KOPT-K1 (cell line): ENCODE measurements around the gene ARHGEF26.

ENCODE experiments used
- H3K27ac ChIP-seq: fragments of 200-600 bp; sonication (generic); 2 replicates; pipeline ENCODE4 v1.5.1; 2016; ENCODE audit warnings: antibody characterized with exemption, mild to moderate bottlenecking, low read depth, low read length; ENCODE audit not compliant: poor library complexity, severe bottlenecking
- H3K36me3 ChIP-seq: fragments of 200-600 bp; sonication (generic); 2 replicates; pipeline ENCODE4 v1.5.1; 2017; ENCODE audit warnings: antibody characterized with exemption, mild to moderate bottlenecking, low read length, moderate library complexity; ENCODE audit not compliant: insufficient read depth
- H3K9me3 ChIP-seq: fragments of 200-600 bp; sonication (generic); 2 replicates; pipeline ENCODE4 v1.5.1; 2017; ENCODE audit warnings: antibody characterized with exemption, low read length, mild to moderate bottlenecking; ENCODE audit not compliant: insufficient read depth, poor library complexity, severe bottlenecking

Gene ARHGEF26

DNA sequence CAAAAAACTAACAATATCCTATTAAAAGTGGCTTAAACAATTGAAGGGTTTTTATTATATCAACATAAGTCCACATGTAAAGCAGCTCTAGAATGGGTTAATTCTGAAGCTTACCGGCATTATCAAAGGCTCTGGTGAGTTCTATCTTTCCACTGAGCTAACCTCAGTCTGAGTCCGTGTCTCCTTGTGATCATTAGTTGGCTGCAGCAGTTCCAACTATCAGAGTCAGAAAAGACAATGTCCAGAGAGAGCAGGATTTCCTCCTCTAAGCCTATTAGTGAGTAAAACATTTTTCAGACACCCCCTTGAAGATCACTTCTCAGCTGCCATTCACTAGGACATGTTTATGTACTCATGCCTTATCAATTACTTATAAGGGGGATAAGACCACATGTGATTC lies 153.2 kb downstream of the ARHGEF26 start:
- H3K36me3 ChIP-seq, result peaks cover 100% of the 10 kb centered on the region
- H3K27ac ChIP-seq, result no peak overlapping the region
- no peaks in the 10 kb centered on the region for H3K9me3 ChIP-seq

DNA sequence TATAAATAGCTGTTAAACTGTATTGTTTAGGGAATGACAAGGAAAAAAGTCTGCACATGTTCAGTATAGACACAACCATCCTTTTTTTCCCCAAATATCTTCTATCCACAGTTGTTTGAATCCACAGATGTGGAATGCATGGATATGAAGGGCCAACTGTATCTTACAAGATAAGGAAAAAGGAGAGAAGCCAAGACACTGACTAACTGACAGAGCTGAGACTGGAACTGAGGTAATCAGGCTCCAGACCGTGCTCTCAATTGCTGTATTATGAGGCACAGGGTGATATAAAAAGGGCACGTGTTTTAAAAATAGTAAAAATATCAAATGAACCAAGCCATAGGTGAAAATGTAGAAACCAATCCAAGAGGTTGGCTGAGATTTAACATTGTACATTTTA lies 154.1 kb downstream of the ARHGEF26 start:
- peaks cover 100% of the 10 kb centered on the region for H3K36me3 ChIP-seq
- H3K27ac ChIP-seq, result no peak overlapping the region
- H3K9me3 ChIP-seq, result no peaks in the 10 kb centered on the region

DNA sequence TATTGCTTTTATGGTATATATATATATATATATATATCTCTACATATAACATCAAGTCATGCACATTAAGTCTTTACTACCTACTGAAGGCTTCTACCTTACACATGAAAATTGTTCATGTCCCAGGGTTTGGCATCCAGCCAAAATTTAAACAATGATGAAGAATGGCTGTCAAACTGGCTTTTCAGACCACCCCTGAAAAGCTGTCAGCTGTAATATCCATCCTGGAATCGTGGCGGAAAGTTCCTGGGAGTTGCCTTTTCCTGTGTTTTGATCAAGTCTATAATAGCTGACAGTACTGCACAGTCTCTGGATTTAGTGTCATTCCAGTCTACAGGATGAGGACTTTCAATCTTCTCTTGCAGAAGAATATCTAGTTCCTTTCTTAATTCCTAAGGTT lies 154.8 kb downstream of the ARHGEF26 start:
- no peak overlapping the region for H3K27ac ChIP-seq
- H3K36me3 ChIP-seq, result peaks cover 100% of the 10 kb centered on the region
- no peaks in the 10 kb centered on the region for H3K9me3 ChIP-seq

DNA sequence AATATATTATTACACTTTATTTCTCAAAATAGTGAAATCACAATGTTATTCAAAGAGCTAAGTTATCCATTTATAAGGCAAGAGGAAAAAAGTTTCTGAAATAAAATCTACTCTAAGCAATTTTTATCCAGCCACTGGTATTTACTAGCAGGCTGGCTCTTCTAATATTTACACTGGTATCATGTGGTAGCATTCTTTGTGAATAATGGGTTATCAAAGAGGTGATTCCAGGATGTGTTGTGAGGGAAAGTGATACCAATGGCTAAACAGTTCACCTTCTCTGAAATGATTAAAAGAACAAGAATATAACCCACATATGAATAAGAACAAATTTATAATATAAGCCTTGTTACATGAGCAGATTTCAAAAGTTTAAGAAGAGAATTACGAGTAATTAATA lies 159.0 kb downstream of the ARHGEF26 start:
- Histone ChIP-seq H3K9me3 (no peaks in the 10 kb centered on the region), H3K36me3 (peaks cover 100% of the 10 kb centered on the region), H3K27ac (no peak overlapping the region)

DNA sequence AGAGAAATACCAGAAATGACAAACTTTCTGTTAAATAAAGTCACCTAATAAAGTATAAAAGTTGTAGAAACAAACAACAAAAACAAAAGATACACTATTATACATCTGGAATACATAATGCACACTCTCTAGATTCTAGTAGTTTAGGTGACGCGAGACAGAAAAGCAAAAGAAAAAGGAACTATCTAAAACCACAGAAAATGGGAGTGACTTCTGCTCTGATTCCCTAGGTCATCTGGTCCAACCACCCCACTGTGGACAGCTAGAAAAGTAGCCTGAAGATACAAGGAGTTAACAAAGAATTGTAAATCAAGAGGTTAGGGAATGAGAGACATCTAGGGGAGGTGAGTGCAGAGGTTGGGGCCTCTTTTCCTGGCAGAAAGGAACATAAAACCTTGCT lies 164.0 kb downstream of the ARHGEF26 start:
- H3K9me3 ChIP-seq, result no peaks in the 10 kb centered on the region
- peaks cover 100% of the 10 kb centered on the region for H3K36me3 ChIP-seq

DNA sequence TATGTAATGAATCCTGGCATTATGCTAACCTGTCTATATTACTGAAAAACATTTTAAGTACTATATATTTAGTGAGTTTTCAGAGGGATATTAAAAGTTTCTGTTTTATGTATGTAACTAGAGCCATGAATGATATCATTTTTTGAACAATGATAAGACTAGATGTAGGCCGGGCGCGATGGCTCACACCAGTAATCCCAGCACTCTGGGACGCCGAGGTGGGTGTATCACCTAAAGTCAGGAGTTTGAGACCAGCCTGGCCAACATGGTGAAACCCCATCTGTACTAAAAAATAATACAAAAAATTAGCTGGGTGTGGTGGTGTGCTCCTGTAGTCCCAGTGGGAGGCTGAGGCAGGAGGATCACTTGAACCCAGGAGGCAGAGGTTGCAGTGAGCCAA lies 169.0 kb downstream of the ARHGEF26 start:
- H3K36me3 ChIP-seq, result peaks cover 100% of the 10 kb centered on the region
- H3K9me3 ChIP-seq, result no peaks in the 10 kb centered on the region
- no peak overlapping the region for H3K27ac ChIP-seq

More for the DNA sequence above, 164.0 kb downstream of the ARHGEF26 start:
- no peak overlapping the region for H3K27ac ChIP-seq

DNA sequence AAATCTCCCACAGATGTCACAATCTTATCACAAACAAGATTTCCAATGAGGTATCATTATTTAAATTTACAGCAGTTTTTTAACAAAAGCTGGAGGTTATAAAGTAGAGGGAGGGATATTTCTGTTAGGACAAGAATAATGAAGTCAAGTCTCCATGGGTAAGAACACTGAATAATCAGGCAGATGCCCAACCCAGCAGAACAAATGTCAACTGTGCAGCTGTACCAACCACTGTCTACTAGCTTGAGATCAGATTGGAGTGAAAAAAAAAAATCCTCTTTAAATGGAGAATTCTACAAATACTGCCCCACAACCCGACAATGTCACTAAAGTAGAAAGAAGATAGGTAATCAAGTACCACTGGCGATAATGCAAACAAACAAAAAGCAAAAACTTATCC lies 172.8 kb downstream of the ARHGEF26 start:
- H3K9me3 ChIP-seq, result no peaks in the 10 kb centered on the region
- H3K27ac ChIP-seq, result no peak overlapping the region
- H3K36me3 ChIP-seq, result peaks cover 96% of the 10 kb centered on the region

DNA sequence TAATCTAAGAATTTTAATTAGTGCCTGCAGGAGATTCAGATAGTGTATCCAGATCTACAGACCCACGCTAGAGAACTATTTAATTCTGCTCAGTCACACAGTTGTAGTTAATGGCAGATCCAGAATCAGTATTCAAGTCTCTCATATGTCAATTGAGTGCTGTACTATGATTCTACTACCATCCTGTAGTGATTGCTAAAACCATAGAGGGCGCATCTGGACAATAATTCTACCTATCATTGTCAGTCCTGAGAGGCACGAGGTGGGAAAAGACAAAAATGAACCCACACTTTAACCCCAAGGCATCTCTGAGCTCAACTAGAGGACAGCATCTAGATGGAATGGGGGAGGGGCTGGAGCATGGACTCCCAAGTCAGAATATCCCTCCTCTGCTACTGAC lies 180.4 kb downstream of the ARHGEF26 start:
- peaks cover 98% of the 10 kb centered on the region for H3K36me3 ChIP-seq
- H3K9me3 ChIP-seq, result no peaks in the 10 kb centered on the region
- no peak overlapping the region for H3K27ac ChIP-seq

DNA sequence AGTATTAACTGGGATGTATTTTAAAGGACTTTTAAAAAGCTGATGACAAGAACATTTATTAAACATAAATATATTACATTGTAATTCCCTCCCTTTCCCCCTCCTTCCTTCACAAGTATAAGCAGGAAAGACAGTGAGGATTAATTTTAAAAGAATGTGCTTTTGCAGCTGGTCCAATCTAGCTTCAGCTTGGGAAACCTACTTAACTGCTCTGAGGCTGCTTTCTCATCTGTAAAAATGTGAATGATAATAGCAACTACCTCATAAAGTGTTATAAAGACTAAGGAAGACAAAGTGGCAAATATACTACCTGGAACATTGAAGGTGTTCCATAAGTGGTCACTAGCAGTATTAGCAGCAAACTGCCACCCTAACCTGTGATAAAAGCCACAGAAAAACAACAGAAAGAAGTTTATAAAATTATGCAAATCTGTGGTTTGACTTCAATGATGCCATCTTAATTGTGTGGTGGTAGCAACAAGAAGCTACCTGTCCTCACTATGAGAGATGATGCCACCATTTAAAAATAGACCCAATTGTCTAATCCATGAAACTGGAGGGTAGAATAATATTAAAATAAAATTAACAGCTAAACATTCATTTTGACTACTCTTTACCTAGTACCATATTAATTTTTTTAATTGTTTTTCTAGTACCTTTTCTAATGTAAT lies 183.1 kb downstream of the ARHGEF26 start:
- Histone ChIP-seq H3K9me3 (no peaks in the 10 kb centered on the region), H3K36me3 (peaks cover 100% of the 10 kb centered on the region), H3K27ac (no peak overlapping the region)

DNA sequence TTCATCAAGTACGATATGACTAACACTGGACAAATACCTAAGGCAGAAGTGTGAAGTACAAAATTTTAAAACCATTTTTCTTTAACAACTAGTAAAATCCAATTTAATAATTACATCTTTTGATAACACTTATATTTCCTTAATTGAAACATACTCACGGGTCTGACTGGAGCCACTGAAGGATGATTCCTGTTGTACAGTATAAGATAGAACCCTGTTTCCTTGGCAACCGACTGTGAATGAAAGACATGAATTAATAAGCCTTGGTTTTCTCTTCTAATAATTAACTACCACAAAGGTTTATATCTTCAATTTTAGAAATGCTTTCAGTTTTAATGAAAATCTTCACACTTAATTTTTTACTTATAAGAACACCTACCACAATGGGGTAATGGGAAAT lies 183.7 kb downstream of the ARHGEF26 start:
- peaks cover 100% of the 10 kb centered on the region for H3K36me3 ChIP-seq
- H3K9me3 ChIP-seq, result no peaks in the 10 kb centered on the region
- H3K27ac ChIP-seq, result no peak overlapping the region

DNA sequence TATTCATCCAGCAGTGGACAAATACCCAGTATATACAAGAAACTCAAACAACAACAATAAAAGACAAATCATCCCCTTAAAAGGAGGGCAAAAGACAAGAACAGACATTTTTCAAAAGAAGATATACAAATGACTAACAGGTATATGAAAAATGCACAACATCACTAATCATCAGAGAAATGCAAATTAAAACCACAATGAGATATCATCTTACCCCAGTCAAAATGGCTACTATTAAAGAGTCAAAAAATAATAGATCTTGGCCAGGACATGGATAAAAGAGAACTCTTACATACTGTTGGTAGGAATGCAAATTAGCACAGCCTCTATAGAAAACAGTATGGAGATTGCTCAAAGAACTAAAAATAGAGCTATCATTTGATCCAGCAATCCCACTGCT lies 186.2 kb downstream of the ARHGEF26 start:
- peaks cover 89% of the 10 kb centered on the region for H3K36me3 ChIP-seq
- H3K27ac ChIP-seq, result no peak overlapping the region
- H3K9me3 ChIP-seq, result no peaks in the 10 kb centered on the region
